Suprapubic skin (tissue), 4 donors: Measurements from ENCODE around the gene TMEM187.
A peak's percentile ranks its signal among the peaks of the same experiment; 100 is the strongest.

Experiments used
- EP300 ChIP-seq: sonication (generic); formaldehyde crosslinking; IDR thresholded peaks from one replicate; pipeline ENCODE4 v1.6.1; 2017; ENCODE audit warnings: antibody characterized with exemption
- POLR2A ChIP-seq, 2 donors: fragments of 450-650 bp; IDR thresholded peaks; one replicate each; pipeline ENCODE4 v1.6.1; 2017; ENCODE audit warnings: antibody characterized with exemption in 2 of 2, mild to moderate bottlenecking in 2 of 2, moderate library complexity in 2 of 2
- POLR2AphosphoS5 ChIP-seq, 3 donors: sonication (generic); formaldehyde crosslinking; IDR thresholded peaks; one replicate each; pipeline ENCODE4 v1.6.1; 2017; ENCODE audit warnings: antibody characterized with exemption in 3 of 3
- TF ChIP-seq, protein P1 (sequence below), 2 donors: fragments of 200-600 bp in 1 of 2; fragments of 450-650 bp in 1 of 2; sonication (generic) in 1 of 2; IDR thresholded peaks; one replicate each; pipeline ENCODE4 v1.5.1; 2016 to 2019; ENCODE audit warnings: antibody characterized with exemption in 2 of 2, mild to moderate bottlenecking in 1 of 2, moderate library complexity in 1 of 2

DNA sequence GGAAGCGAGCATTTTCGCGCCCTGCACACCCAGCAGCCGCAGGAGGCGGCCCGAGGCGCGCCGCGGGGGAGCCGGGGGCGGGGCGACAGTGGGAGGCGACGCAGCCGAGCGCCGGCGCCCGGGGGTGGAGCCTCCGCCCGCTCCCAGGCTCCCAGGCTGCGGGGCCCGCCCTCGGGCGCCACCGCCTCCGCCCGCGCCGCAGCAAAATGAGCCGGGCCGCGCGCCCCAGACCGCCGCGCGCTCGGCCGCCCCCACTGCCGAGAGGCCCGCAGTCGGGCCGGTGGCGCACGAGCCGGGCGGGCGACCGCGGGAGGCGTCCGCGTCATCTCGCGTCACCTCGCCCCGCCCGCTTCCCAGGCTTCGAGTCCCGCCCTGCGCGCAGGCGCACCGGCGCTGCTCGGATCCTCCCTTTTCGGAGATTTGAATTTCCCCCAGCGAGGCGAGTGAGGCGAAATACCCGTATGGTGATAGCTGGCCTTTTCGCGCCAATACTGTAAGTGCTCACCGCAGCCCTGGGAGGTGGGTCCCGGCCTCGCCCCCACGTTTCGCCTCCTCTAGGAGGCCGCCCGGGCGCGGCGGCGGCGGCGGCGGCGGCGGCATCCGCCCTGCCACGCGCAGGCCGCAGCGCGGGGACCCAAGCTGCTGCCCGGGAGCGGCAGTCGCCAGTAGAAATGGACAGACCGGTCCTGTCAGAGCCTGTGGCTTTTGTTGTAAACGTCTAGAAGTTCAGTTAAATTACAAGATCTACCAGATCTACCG lies at the start of gene TMEM187:
- TF ChIP-seq, protein P1, sequence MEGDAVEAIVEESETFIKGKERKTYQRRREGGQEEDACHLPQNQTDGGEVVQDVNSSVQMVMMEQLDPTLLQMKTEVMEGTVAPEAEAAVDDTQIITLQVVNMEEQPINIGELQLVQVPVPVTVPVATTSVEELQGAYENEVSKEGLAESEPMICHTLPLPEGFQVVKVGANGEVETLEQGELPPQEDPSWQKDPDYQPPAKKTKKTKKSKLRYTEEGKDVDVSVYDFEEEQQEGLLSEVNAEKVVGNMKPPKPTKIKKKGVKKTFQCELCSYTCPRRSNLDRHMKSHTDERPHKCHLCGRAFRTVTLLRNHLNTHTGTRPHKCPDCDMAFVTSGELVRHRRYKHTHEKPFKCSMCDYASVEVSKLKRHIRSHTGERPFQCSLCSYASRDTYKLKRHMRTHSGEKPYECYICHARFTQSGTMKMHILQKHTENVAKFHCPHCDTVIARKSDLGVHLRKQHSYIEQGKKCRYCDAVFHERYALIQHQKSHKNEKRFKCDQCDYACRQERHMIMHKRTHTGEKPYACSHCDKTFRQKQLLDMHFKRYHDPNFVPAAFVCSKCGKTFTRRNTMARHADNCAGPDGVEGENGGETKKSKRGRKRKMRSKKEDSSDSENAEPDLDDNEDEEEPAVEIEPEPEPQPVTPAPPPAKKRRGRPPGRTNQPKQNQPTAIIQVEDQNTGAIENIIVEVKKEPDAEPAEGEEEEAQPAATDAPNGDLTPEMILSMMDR (IDR thresholded peaks at IDR 0.05) = no peak
- TF ChIP-seq POLR2A (IDR thresholded peaks at IDR 0.05) (peak; percentile 55 to 73), POLR2AphosphoS5 (IDR thresholded peaks at IDR 0.05) (no peak), EP300 (no peak)
